Ureter (tissue), 1 donor: ENCODE results near the gene RASSF7. TPM values are rescaled to one million over a fixed set of nuclear protein-coding genes. Genes with fewer than 3 reads are reported as not detected.
A peak's percentile ranks its signal among the peaks of the same experiment; 100 is the strongest.
"Not testable (repeated sequence)": the region's sequence is repeated elsewhere in the genome, so short reads cannot be mapped to it uniquely, and the experiment has no call there.

Experiments used
- DNase-seq: peaks from one replicate; pipeline ENCODE4 v3.0.0-alpha.2; 2020; ENCODE audit warnings: low spot score
- total RNA-seq: library from RNA; stranded (reverse); gene quantifications from one replicate; pipeline ENCODE4 v1.2.4, GENCODE V29; 2023
- donor health status: DM: yes; HTN: yes; CAD: no.

The RASSF7 gene
- total RNA-seq, 1 donor from 2014 or later, result 54.9 TPM

GRCh38 chr11:565921-566509, 5.2 kb downstream of the RASSF7 start:
- DNase-seq, result peak; percentile 43

GRCh38 chr11:567011-567628, 6.3 kb downstream of the RASSF7 start:
- DNase-seq, result no peak

GRCh38 chr11:567629-568292, 7.0 kb downstream of the RASSF7 start:
- no peak for DNase-seq

- peak; percentile 95 for DNase-seq
Measured at GRCh38 chr11:568306-569157, 7.8 kb downstream of the RASSF7 start.

- peak; percentile 47 for DNase-seq
Measured at GRCh38 chr11:569158-569885, 8.6 kb downstream of the RASSF7 start.

GRCh38 chr11:571802-572185, 11.0 kb downstream of the RASSF7 start:
- no peak for DNase-seq

- no peak for DNase-seq
Measured at GRCh38 chr11:573146-573759, 12.5 kb downstream of the RASSF7 start.

GRCh38 chr11:574031-574570, 13.3 kb downstream of the RASSF7 start:
- DNase-seq, result not testable (repeated sequence)

- no peak for DNase-seq
Measured at GRCh38 chr11:574632-575312, 14.0 kb downstream of the RASSF7 start.

GRCh38 chr11:575313-575995, 14.7 kb downstream of the RASSF7 start:
- DNase-seq, result no peak

- DNase-seq, result peak; percentile 97
Measured at GRCh38 chr11:575996-576768, 15.4 kb downstream of the RASSF7 start, which contains the start of gene PHRF1. TSS of gene PHRF1 (plus strand) at chr11:576470. CDS start at chr11:581513, 5,043 bp downstream.

GRCh38 chr11:576811-577610, 16.2 kb downstream of the RASSF7 start:
- DNase-seq, result no peak

GRCh38 chr11:577611-577894, 16.8 kb downstream of the RASSF7 start:
- no peak for DNase-seq

GRCh38 chr11:578276-579035, 17.7 kb downstream of the RASSF7 start:
- no peak for DNase-seq

GRCh38 chr11:579830-580601, 19.2 kb downstream of the RASSF7 start:
- DNase-seq, result no peak

- DNase-seq, result no peak
Measured at GRCh38 chr11:581342-581741, 20.6 kb downstream of the RASSF7 start.

- no peak for DNase-seq
Measured at GRCh38 chr11:581752-582151, 21.0 kb downstream of the RASSF7 start.
